Endodermal cell (in vitro differentiated cells): ENCODE measurements around the gene SLC4A1AP. TPM values are rescaled to one million over a fixed set of nuclear protein-coding genes. Genes with fewer than 3 reads are reported as not detected.

Experiments
- DNase-seq: peaks from one replicate; pipeline ENCODE4 v3.0.0-alpha.2; 2017
- H3K27ac ChIP-seq: 2 replicates; pipeline ENCODE4 v1.5.1; 2013; ENCODE audit warnings: mild to moderate bottlenecking, low read depth, low read length, moderate library complexity
- H3K27me3 ChIP-seq: 2 replicates; pipeline ENCODE4 v1.6.1; 2013; ENCODE audit warnings: mild to moderate bottlenecking, low read length, moderate library complexity; ENCODE audit not compliant: insufficient read depth, control insufficient read depth, poor library complexity, severe bottlenecking
- H3K36me3 ChIP-seq: 2 replicates; pipeline ENCODE4 v1.7.0; 2013; ENCODE audit warnings: mild to moderate bottlenecking, low read length, moderate library complexity; ENCODE audit not compliant: control insufficient read depth, insufficient read depth
- H3K4me1 ChIP-seq: one replicate; pipeline ENCODE4 v1.7.0; 2013; ENCODE audit warnings: low read length; ENCODE audit not compliant: control insufficient read depth, insufficient read depth
- H3K4me3 ChIP-seq: 2 replicates; pipeline ENCODE4 v1.5.1; 2013; ENCODE audit warnings: mild to moderate bottlenecking, low read length, moderate library complexity
- H3K9ac ChIP-seq: 2 replicates; pipeline ENCODE4 v1.6.1; 2013; ENCODE audit warnings: mild to moderate bottlenecking, low read length, moderate library complexity; ENCODE audit not compliant: poor library complexity, severe bottlenecking; ENCODE audit errors: extremely low read depth
- H3K9me3 ChIP-seq: 2 replicates; pipeline ENCODE4 v1.6.1; 2013; ENCODE audit warnings: mild to moderate bottlenecking, low read length, moderate library complexity; ENCODE audit not compliant: control insufficient read depth
- H3K27ac Mint-ChIP-seq: 2 replicates; pipeline ENCODE4 v1.8.0; 2020; ENCODE audit warnings: mixed read lengths
- H3K27me3 Mint-ChIP-seq: 2 replicates; pipeline ENCODE4 v1.8.0; 2021; ENCODE audit warnings: mild to moderate bottlenecking, mixed read lengths; ENCODE audit not compliant: insufficient read depth
- H3K36me3 Mint-ChIP-seq: 2 replicates; pipeline ENCODE4 v1.8.0; 2020; ENCODE audit warnings: low read depth, mixed read lengths
- H3K4me1 Mint-ChIP-seq: 2 replicates; pipeline ENCODE4 v1.8.0; 2020; ENCODE audit warnings: mixed read lengths
- H3K4me3 Mint-ChIP-seq: 2 replicates; pipeline ENCODE4 v1.8.0; 2020; ENCODE audit warnings: mild to moderate bottlenecking, moderate library complexity, mixed read lengths
- H3K9me3 Mint-ChIP-seq: 2 replicates; pipeline ENCODE4 v1.8.0; 2020; ENCODE audit warnings: mild to moderate bottlenecking, mixed read lengths
- CTCF ChIP-seq: fragments of 200-600 bp; sonication (generic); conservative IDR thresholded peaks from 2 replicates; pipeline ENCODE4 v1.5.0; 2021; ENCODE audit warnings: antibody characterized with exemption, mild to moderate bottlenecking
- WGBS, 2 experiments: methylation state at CpG; one replicate each; pipeline versions ENCODE4 v1.1.5 to v1.1.7; 2013; ENCODE audit warnings: missing lambda C conversion rate in 2 of 2, mixed read lengths in 1 of 2; ENCODE audit not compliant: insufficient coverage in 1 of 2, insufficient read length in 1 of 2; 5-methylcytosine and 5-hydroxymethylcytosine counted together
- total RNA-seq, 2 donors: library from RNA; stranded (reverse); fragmentation: NEBNext Ultra II Directional in 1 of 2; extraction: Animal tissue kit (Norgen Biotek cat#: 25700) in 1 of 2; gene quantifications; 2 replicates in 1 of 2; 3 replicates in 1 of 2; pipeline ENCODE4 v1.2.1, GENCODE V29; 2021

Gene SLC4A1AP
- total RNA-seq, 2 donors from 2014 or later, result 24.7 to 24.9 TPM

GRCh38 chr2:27703638-27704341 is 40.1 kb downstream of the SLC4A1AP start:
- no peaks in the 10 kb centered on the region for H3K9me3 ChIP-seq
- Mint-ChIP-seq H3K4me3 (no peak overlapping the region), H3K27ac (no peak overlapping the region), H3K27me3 (no peaks in the 10 kb centered on the region), H3K9me3 (no peaks in the 10 kb centered on the region), H3K4me1 (peaks cover 24% of the 10 kb centered on the region), H3K36me3 (peaks cover 2% of the 10 kb centered on the region)
- H3K27me3 ChIP-seq, result no peaks in the 10 kb centered on the region
- TF ChIP-seq CTCF, result peak; percentile 95
- no peak overlapping the region for H3K9ac ChIP-seq
- no peak overlapping the region for H3K4me3 ChIP-seq
- WGBS, 2 experiments, result 33% methylated on average over 9 of the region's 9 CpGs
- peak; percentile 95 for DNase-seq
- H3K4me1 ChIP-seq, result peaks cover 16% of the 10 kb centered on the region
- no peak overlapping the region for H3K27ac ChIP-seq
- H3K36me3 ChIP-seq, result peaks cover 2% of the 10 kb centered on the region

DNA sequence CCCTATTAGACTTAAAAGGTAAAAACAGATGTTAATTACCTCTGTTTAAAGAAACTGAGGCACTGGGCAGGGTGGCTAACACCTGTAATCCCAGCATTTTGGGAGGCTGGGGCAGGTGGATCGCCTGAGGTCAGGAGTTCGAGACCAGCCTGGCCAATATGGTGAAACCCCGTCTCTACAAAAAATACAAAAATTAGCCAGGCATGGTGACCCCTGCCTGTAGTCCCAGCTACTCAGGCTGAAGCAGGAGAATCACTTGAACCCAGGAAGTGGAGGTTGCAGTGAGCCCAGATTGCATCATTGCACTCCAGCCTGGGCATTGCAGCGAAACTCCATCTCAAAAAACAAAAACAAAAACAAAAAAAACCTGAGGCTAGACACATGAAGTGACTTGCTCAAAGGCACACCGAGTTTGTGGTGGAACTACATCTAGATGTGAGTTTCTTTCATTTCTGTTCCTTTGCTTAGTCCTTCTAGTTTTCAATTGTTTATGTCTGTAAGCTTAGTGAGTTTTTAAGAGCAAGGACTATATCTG is 40.7 kb downstream of the SLC4A1AP start:
- no peak overlapping the region for H3K27ac ChIP-seq

GRCh38 chr2:27705851-27706622 is 42.3 kb downstream of the SLC4A1AP start:
- Histone ChIP-seq H3K9me3 (no peaks in the 10 kb centered on the region), H3K36me3 (no peaks in the 10 kb centered on the region), H3K27me3 (no peaks in the 10 kb centered on the region), H3K4me1 (peaks cover 16% of the 10 kb centered on the region), H3K4me3 (no peak overlapping the region), H3K9ac (no peak overlapping the region), H3K27ac (no peak overlapping the region)
- H3K4me3 Mint-ChIP-seq, result no peak overlapping the region
- H3K27me3 Mint-ChIP-seq, result no peaks in the 10 kb centered on the region
- H3K9me3 Mint-ChIP-seq, result no peaks in the 10 kb centered on the region
- WGBS, 2 experiments, result 84 to 90% methylated on average over 2 to 4 of the region's 4 CpGs
- DNase-seq, result no peak
- no peaks in the 10 kb centered on the region for H3K36me3 Mint-ChIP-seq
- peaks cover 24% of the 10 kb centered on the region for H3K4me1 Mint-ChIP-seq
- H3K27ac Mint-ChIP-seq, result no peak overlapping the region
- TF ChIP-seq CTCF, result no peak

More for the DNA sequence above, 40.7 kb downstream of the SLC4A1AP start:
- no peaks in the 10 kb centered on the region for H3K36me3 ChIP-seq
- H3K4me3 Mint-ChIP-seq, result no peak overlapping the region
- peaks cover 16% of the 10 kb centered on the region for H3K4me1 ChIP-seq
- no peaks in the 10 kb centered on the region for H3K27me3 ChIP-seq
- H3K9me3 ChIP-seq, result no peaks in the 10 kb centered on the region
- WGBS, 2 experiments, result 92 to 93% methylated on average over 4 to 5 of the region's 5 CpGs
- no peaks in the 10 kb centered on the region for H3K27me3 Mint-ChIP-seq
- no peaks in the 10 kb centered on the region for H3K36me3 Mint-ChIP-seq
- no peak overlapping the region for H3K27ac Mint-ChIP-seq
- peaks cover 24% of the 10 kb centered on the region for H3K4me1 Mint-ChIP-seq
- H3K9me3 Mint-ChIP-seq, result no peaks in the 10 kb centered on the region
- no peak for DNase-seq
- H3K9ac ChIP-seq, result no peak overlapping the region
- H3K4me3 ChIP-seq, result no peak overlapping the region
- TF ChIP-seq CTCF, result no peak
